Thyroid gland (tissue), 4 donors: ENCODE results near the gene VGLL3.

Source experiments
- POLR2A ChIP-seq, 2 donors: fragments of 450-650 bp; IDR thresholded peaks; one replicate each; pipeline ENCODE4 v1.6.1; 2017; ENCODE audit warnings: antibody characterized with exemption in 2 of 2, mild to moderate bottlenecking in 2 of 2, moderate library complexity in 1 of 2
- TF ChIP-seq, protein P1 (sequence below), 6 experiments: fragments of 200-600 bp in 3 of 6; fragments of 450-650 bp in 3 of 6; sonication (generic) in 3 of 6; IDR thresholded peaks; one replicate each; pipeline ENCODE4 v1.5.1; 2016 to 2019; ENCODE audit warnings: antibody characterized with exemption in 6 of 6, mild to moderate bottlenecking in 2 of 6, inconsistent platforms in 1 of 6, moderate library complexity in 1 of 6

GRCh38 chr3:86954226-86954625, 36.7 kb downstream of the VGLL3 start:
- TF ChIP-seq, protein P1, sequence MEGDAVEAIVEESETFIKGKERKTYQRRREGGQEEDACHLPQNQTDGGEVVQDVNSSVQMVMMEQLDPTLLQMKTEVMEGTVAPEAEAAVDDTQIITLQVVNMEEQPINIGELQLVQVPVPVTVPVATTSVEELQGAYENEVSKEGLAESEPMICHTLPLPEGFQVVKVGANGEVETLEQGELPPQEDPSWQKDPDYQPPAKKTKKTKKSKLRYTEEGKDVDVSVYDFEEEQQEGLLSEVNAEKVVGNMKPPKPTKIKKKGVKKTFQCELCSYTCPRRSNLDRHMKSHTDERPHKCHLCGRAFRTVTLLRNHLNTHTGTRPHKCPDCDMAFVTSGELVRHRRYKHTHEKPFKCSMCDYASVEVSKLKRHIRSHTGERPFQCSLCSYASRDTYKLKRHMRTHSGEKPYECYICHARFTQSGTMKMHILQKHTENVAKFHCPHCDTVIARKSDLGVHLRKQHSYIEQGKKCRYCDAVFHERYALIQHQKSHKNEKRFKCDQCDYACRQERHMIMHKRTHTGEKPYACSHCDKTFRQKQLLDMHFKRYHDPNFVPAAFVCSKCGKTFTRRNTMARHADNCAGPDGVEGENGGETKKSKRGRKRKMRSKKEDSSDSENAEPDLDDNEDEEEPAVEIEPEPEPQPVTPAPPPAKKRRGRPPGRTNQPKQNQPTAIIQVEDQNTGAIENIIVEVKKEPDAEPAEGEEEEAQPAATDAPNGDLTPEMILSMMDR (IDR thresholded peaks at IDR 0.05) = no peak
- no peak for TF ChIP-seq POLR2A (IDR thresholded peaks at IDR 0.05)
